ENCODE results near the gene LRRC8B. TPM values are rescaled to one million over a fixed set of nuclear protein-coding genes. Genes with fewer than 3 reads are reported as not detected.
"Not testable (repeated sequence)": the region's sequence is repeated elsewhere in the genome, so short reads cannot be mapped to it uniquely, and the experiment has no call there.

LRRC8B gene
- 9.6 TPM for total RNA-seq
- long read RNA-seq, partial matches to known transcripts: 0 of 2 reads
- long read RNA-seq, other reads (novel, unspliced or antisense): 2 of 2 reads

DNA sequence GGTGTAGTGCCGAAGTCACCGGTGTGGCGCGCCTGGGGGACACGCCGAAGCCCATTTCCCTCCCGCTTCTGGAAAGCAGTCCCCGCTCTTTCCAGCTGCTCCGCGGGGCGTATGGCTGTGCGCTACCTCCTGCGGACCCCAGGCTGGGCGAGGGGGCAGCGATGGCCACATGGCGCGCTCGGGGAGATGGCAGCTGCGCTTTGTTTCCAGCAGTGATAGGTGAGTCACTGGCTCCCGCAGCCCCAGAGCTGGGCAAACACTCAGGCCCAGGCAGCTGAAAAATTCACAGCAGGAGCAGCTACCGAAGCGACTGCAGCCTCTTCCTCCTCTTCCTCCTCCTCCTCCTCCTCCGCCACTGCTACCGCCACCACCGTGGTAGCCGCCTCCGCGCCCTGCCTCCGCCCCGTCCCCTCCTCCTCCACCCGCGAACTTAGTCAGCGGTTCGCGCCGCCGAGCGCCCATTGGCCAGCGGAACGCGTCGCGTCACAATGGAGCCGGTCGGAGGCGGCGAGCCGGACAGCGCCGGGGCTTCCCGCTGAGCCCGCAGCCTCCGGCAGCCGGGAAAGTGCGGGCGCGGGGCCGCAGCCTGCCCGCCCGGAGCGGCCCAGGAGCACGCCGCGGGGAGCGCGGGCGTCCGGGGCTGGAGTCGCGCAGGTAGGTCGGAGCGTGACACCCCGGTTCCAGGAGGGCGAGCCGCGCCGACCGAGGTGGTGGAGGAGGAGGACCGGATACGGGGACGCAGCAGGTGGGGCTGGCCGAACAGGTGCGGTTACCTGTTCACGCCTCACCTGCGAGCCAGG, at the start of gene LRRC8B:
Gene LRRC8B (plus strand): TSS at position 461 of the 800 bp plus-strand sequence. CDS start 57,822 bp downstream, outside the sequence.
- DNase-seq (ENCODE audit: low spot score): peak; percentile 98

- no peak for DNase-seq (ENCODE audit: low spot score)
Observed at GRCh38 chr1:89475269-89475668, 49.4 kb upstream of the LRRC8B start.

- no peak for DNase-seq (ENCODE audit: low spot score)
Observed at GRCh38 chr1:89476072-89476471, 48.6 kb upstream of the LRRC8B start.

DNA sequence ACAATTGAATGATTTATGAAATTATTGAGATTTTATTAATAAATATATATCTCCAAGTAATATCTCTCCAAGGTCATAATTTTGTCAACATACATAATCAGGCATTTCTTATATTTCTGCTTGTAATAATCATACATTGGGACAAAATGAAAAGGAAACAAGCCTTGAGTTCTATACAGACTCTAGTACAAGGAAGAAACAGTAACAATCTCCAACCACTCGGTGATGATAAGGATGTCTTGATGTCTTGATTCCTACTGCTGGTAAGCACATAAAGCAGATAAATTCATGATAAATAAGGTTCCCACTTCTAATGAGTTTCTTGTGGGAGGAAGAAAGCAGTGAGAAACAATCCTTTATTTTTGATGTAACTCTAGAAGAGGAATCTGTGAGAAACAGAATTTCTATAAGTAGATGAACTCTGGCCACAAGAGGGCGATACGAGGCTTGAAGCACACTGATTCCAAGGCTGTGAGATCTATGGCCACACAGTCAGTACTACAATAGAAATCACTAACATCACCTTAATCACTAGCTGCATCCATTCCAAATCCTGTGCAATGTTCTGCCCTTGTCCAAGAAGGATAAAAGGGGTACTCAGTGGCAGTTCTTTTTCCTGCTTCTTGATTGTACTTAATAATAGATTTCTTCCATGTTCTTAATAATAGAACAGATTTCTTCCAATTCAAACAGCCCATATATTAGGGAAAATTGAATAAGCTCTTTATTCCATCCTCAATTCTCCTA, 41.4 kb upstream of the LRRC8B start:
- no peak for DNase-seq (ENCODE audit: low spot score)

DNA sequence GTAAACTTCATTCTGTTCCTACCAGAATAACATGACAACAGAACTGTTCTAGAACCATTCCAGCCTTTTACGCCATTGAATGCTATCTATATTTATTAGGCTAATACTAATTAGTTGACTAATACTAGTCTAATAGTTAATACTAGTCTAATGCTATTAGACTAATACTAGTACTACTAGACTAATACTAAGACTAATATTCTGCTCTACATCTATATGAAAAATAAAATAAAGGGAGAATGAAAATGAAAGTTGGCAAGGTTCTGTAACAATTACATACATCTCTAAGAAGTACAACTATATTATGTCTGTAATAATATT, 40.9 kb upstream of the LRRC8B start:
- no peak for DNase-seq (ENCODE audit: low spot score)

- no peak for DNase-seq (ENCODE audit: low spot score)
Observed at GRCh38 chr1:89484092-89485038, 40.3 kb upstream of the LRRC8B start.

- no peak for DNase-seq (ENCODE audit: low spot score)
Observed at GRCh38 chr1:89487972-89488371, 36.7 kb upstream of the LRRC8B start.

- no peak for DNase-seq (ENCODE audit: low spot score)
Observed at GRCh38 chr1:89489047-89489729, 35.4 kb upstream of the LRRC8B start.

DNA sequence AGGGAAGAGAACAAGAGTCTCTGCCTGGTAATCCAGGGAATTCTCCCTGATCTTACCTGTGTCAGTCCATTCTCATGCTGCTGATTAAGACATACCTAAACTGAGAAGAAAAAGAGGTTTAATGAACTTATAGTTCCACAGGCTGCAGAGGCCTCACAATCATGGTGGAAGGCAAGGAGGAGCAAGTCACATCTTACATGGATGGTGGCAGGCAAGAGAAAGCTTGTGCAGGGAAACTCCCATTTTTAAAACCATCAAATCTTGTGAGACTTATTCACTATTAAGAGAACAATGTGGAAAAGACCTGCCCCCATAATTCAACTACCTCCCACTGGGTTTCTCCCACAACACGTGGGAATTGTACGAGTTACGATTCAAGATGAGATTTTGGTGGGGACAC, 34.2 kb upstream of the LRRC8B start:
- no peak for DNase-seq (ENCODE audit: low spot score)

- no peak for DNase-seq (ENCODE audit: low spot score)
Observed at GRCh38 chr1:89499320-89499719, 25.3 kb upstream of the LRRC8B start.

DNA sequence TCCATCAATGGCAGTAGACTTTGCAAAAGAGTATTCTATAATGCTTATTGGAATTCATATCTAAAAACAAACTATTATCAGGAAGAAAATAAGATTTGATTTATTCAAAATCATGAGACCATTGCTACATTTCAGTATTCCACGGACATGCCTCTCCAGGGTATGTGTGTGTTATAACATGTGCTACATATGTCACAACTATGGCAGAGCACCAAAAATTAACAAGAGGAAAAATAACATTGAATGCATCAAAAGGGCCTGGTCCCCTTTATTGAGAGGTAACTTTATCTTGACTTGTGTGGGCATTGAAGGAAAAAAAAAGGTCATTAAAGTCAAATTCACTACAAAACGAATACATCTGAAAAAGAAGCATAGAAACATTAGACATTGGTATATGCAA, 22.6 kb upstream of the LRRC8B start:
- DNase-seq (ENCODE audit: low spot score): no peak

GRCh38 chr1:89502895-89503294, 21.7 kb upstream of the LRRC8B start:
- no peak for DNase-seq (ENCODE audit: low spot score)

- no peak for DNase-seq (ENCODE audit: low spot score)
Observed at GRCh38 chr1:89503690-89504089, 20.9 kb upstream of the LRRC8B start.

GRCh38 chr1:89510061-89510460, 14.6 kb upstream of the LRRC8B start:
- not testable (repeated sequence) for DNase-seq (ENCODE audit: low spot score)

DNA sequence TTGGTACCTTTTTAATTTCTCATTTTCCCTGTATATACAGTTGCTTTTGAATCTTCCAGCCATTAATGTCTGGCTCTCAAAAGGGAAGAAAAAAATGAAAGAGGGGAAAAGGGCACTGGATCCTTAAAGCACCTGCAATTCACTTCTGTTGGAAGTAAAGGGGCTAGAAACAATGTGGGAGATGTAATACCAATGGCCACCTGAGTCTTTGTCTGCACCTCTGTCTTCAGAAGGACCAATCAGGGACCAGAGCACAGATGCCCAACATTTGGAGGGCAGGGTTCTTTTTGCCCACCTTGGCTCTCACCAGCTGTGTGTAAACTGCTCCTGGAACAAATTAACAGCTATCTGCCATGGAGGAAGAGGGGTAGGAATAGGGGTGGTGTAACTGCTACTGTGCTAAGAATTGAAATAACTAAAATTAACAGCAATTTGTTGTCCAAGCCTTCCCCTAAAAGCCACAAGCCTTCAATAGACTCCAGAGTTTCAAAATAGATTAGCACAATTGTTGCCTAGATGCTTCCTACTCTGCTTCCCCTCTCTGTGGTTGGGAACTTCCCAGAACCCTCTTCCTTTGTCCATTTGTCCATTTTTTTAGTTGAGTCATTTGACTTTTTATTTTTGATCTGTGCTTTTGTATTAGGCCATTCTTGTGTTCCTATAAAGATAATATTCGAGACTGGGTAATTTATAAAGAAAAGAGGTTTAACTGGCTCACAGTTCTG, 11.5 kb upstream of the LRRC8B start:
- no peak for DNase-seq (ENCODE audit: low spot score)

DNA sequence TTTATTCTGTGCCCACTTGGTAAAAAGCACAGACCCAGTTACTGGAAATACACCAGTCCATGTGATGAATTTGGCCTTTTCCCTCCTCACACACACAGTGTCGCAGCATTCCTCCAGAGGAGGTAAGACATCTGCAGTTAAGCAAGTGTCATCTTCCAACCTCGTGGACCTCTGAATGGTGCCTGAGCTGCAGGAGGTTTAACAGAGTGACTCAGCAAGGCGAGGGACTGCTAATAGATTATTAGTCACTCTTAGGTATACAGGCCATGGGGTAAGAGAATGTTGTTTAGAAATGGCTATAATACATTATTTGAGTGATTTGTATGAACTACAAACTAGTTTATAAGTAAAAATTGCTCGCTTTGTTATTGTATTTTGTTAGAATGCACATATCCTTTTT, 8.6 kb upstream of the LRRC8B start:
- no peak for DNase-seq (ENCODE audit: low spot score)

GRCh38 chr1:89518221-89518631, 6.4 kb upstream of the LRRC8B start:
- no peak for DNase-seq (ENCODE audit: low spot score)

GRCh38 chr1:89519779-89520358, 4.8 kb upstream of the LRRC8B start:
- no peak for DNase-seq (ENCODE audit: low spot score)

- DNase-seq (ENCODE audit: low spot score): not testable (repeated sequence)
Observed at GRCh38 chr1:89521977-89522376, 2.7 kb upstream of the LRRC8B start.

Data from mesenteric fat pad (tissue), 1 donor.